DND-41 (cell line): Measurements from ENCODE around the gene OR1M1.
"Not testable (repeated sequence)": the region's sequence is repeated elsewhere in the genome, so short reads cannot be mapped to it uniquely, and the experiment has no call there.

Source experiments
- ATAC-seq: fragments of 200-7000 bp; cut with Tn5 transposase; 3 replicates; pipeline ENCODE4 v1.9.1; 2021; ENCODE audit warnings: low read depth; ENCODE audit not compliant: insufficient read depth
- DNase-seq: peaks from one replicate; pipeline ENCODE4 v3.0.0-alpha.2; 2020
- H2AFZ ChIP-seq: 2 replicates; pipeline ENCODE4 v1.6.0; 2012; ENCODE audit warnings: low read depth, low read length
- H3K27ac ChIP-seq: 2 replicates; pipeline ENCODE4 v1.5.1; 2012; ENCODE audit warnings: low read length, inconsistent platforms
- H3K27me3 ChIP-seq: fragments of 200-600 bp; sonication (generic); 2 replicates; pipeline ENCODE4 v1.6.0; 2012; ENCODE audit warnings: low read length, mild to moderate bottlenecking, inconsistent platforms; ENCODE audit not compliant: insufficient read depth, poor library complexity
- H3K36me3 ChIP-seq: 2 replicates; pipeline ENCODE4 v1.5.1; 2012; ENCODE audit warnings: low read length, inconsistent platforms; ENCODE audit not compliant: insufficient read depth
- H3K4me1 ChIP-seq: 2 replicates; pipeline ENCODE4 v1.5.1; 2012; ENCODE audit warnings: mild to moderate bottlenecking, low read length; ENCODE audit not compliant: insufficient read depth
- H3K4me2 ChIP-seq: 2 replicates; pipeline ENCODE4 v1.6.0; 2012; ENCODE audit warnings: mild to moderate bottlenecking, moderate library complexity, low read length, inconsistent platforms; ENCODE audit not compliant: insufficient read depth
- H3K4me3 ChIP-seq, 2 experiments: fragments of 200-600 bp in 1 of 2; shearing (Covaris generic) in 1 of 2; 2 replicates each; pipeline ENCODE4 v1.5.1; 2012 to 2016; ENCODE audit warnings: inconsistent platforms in 2 of 2, low read length in 2 of 2, mild to moderate bottlenecking in 2 of 2, low read depth in 1 of 2, moderate library complexity in 1 of 2
- H3K79me2 ChIP-seq: 2 replicates; pipeline ENCODE4 v1.6.0; 2012; ENCODE audit warnings: low read length, inconsistent platforms; ENCODE audit not compliant: insufficient read depth
- H3K9ac ChIP-seq: 2 replicates; pipeline ENCODE4 v1.6.0; 2012; ENCODE audit warnings: low read depth, mild to moderate bottlenecking, inconsistent platforms, low read length, moderate library complexity
- H3K9me3 ChIP-seq: 2 replicates; pipeline ENCODE4 v1.5.1; 2012; ENCODE audit warnings: low read length, moderate library complexity, mild to moderate bottlenecking, inconsistent platforms; ENCODE audit not compliant: insufficient read depth, severe bottlenecking
- H4K20me1 ChIP-seq: 2 replicates; pipeline ENCODE4 v1.6.0; 2012; ENCODE audit warnings: low read length; ENCODE audit not compliant: insufficient read depth
- EZH2 ChIP-seq: IDR thresholded peaks from 3 replicates; pipeline ENCODE4 v1.6.1; 2012; ENCODE audit warnings: borderline replicate concordance, low read depth, mild to moderate bottlenecking, moderate library complexity, low read length, inconsistent platforms; ENCODE audit not compliant: severe bottlenecking
- TF ChIP-seq, protein P1 (sequence below): IDR thresholded peaks from 2 replicates; pipeline ENCODE4 v1.5.1; 2012; ENCODE audit warnings: borderline replicate concordance, low read length, moderate library complexity, mild to moderate bottlenecking; ENCODE audit not compliant: poor library complexity, severe bottlenecking; ENCODE audit errors: extremely low read depth

OR1M1 gene

DNA sequence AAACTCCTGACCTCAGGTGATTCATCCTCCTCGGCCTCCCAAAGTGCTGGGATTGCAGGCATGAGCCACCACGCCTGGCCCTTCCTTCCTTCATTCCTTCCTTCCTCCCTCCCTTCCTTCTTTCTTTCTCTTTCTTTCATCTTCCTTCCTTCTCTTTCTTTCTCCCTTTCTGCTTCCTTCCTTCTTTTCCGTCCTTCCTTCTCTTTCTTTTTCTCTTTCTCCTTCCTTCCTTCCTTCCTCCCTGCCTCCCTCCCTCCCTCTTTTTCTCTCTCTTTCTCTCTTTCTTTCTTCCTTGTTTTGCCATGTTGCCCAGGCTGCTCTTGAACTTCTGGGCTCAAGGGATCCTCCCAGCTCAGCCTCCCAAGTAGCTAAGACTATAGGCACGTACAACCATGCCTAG is 40.2 kb upstream of the OR1M1 start:
- no peak overlapping the region for H3K4me3 ChIP-seq
- H3K4me1 ChIP-seq: no peaks in the 10 kb centered on the region
- ATAC-seq (no peak), DNase-seq (no peak)
- H3K9ac ChIP-seq: no peak overlapping the region
- no peaks in the 10 kb centered on the region for H4K20me1 ChIP-seq
- H2AFZ ChIP-seq: no peak overlapping the region
- H3K4me2 ChIP-seq: no peak overlapping the region
- TF ChIP-seq EZH2: no peak
- TF ChIP-seq, protein P1, sequence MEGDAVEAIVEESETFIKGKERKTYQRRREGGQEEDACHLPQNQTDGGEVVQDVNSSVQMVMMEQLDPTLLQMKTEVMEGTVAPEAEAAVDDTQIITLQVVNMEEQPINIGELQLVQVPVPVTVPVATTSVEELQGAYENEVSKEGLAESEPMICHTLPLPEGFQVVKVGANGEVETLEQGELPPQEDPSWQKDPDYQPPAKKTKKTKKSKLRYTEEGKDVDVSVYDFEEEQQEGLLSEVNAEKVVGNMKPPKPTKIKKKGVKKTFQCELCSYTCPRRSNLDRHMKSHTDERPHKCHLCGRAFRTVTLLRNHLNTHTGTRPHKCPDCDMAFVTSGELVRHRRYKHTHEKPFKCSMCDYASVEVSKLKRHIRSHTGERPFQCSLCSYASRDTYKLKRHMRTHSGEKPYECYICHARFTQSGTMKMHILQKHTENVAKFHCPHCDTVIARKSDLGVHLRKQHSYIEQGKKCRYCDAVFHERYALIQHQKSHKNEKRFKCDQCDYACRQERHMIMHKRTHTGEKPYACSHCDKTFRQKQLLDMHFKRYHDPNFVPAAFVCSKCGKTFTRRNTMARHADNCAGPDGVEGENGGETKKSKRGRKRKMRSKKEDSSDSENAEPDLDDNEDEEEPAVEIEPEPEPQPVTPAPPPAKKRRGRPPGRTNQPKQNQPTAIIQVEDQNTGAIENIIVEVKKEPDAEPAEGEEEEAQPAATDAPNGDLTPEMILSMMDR: no peak
- H3K36me3 ChIP-seq: no peaks in the 10 kb centered on the region
- no peak overlapping the region for H3K27ac ChIP-seq
- H3K79me2 ChIP-seq: no peaks in the 10 kb centered on the region
- H3K27me3 ChIP-seq: no peaks in the 10 kb centered on the region
- no peaks in the 10 kb centered on the region for H3K9me3 ChIP-seq

DNA sequence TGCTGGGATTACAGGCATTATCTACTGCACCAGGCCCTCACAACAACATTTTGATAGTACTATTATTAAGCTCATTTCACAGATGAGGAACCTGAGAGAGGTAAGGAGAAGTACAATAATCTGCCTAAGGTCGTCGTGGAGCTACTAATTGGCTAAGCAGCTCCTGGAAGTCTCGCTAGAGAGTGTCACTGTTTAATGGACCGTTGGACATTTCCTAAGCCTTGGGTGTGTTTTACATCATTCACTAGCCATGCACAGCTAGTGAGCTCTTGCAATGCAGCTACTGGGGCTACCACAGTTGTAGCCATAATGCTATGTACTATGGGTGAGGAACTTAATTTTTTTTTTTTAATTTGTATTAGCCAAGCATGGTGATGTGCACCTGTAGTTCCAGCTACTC is 34.0 kb upstream of the OR1M1 start:
- no peak overlapping the region for H2AFZ ChIP-seq
- no peaks in the 10 kb centered on the region for H3K4me1 ChIP-seq
- H3K9me3 ChIP-seq: no peaks in the 10 kb centered on the region
- ATAC-seq (no peak), DNase-seq (no peak)
- no peak for TF ChIP-seq EZH2
- TF ChIP-seq, protein P1: no peak
- H3K79me2 ChIP-seq: no peaks in the 10 kb centered on the region
- H3K4me3 ChIP-seq: no peak overlapping the region
- no peaks in the 10 kb centered on the region for H4K20me1 ChIP-seq
- H3K9ac ChIP-seq: no peak overlapping the region
- no peaks in the 10 kb centered on the region for H3K36me3 ChIP-seq
- no peak overlapping the region for H3K4me2 ChIP-seq
- H3K27me3 ChIP-seq: no peaks in the 10 kb centered on the region
- H3K27ac ChIP-seq: no peak overlapping the region

GRCh38 chr19:9053674-9054073 is 33.2 kb upstream of the OR1M1 start:
- not testable (repeated sequence) for H3K4me1 ChIP-seq, H3K4me2 ChIP-seq, H3K79me2 ChIP-seq, ATAC-seq, H3K36me3 ChIP-seq, H3K4me3 ChIP-seq, H3K27me3 ChIP-seq, H3K27ac ChIP-seq, H2AFZ ChIP-seq, H3K9ac ChIP-seq, H3K9me3 ChIP-seq, H4K20me1 ChIP-seq, DNase-seq

GRCh38 chr19:9054207-9054606 is 32.7 kb upstream of the OR1M1 start:
- no peaks in the 10 kb centered on the region for H3K79me2 ChIP-seq
- no peak overlapping the region for H3K4me3 ChIP-seq
- DNase-seq (no peak), ATAC-seq (no peak)
- no peaks in the 10 kb centered on the region for H3K9me3 ChIP-seq
- no peaks in the 10 kb centered on the region for H3K4me1 ChIP-seq
- no peak overlapping the region for H3K9ac ChIP-seq
- no peak overlapping the region for H2AFZ ChIP-seq
- H3K4me2 ChIP-seq: no peak overlapping the region
- H3K27me3 ChIP-seq: no peaks in the 10 kb centered on the region
- no peak overlapping the region for H3K27ac ChIP-seq
- no peaks in the 10 kb centered on the region for H4K20me1 ChIP-seq
- H3K36me3 ChIP-seq: no peaks in the 10 kb centered on the region
- TF ChIP-seq EZH2: no peak
- TF ChIP-seq, protein P1: no peak
